Measurements from ENCODE around the gene LYZL4.

GRCh38 chr3:42450567-42450966 lies 40.2 kb upstream of the LYZL4 start:
- no peak for TF ChIP-seq EP300 (IDR thresholded peaks at IDR 0.05)
- no peak for TF ChIP-seq CTCF (IDR thresholded peaks at IDR 0.05)
